NCI-H748 (cell line): ENCODE data around the gene FJX1.
"Not testable (repeated sequence)": the region's sequence is repeated elsewhere in the genome, so short reads cannot be mapped to it uniquely, and the experiment has no call there.

Experiments used
- DNase-seq: peaks from one replicate; lab custom pipeline; 2025; ENCODE audit not compliant: unreplicated experiment; lab: John Stamatoyannopoulos, UW

The FJX1 gene

GRCh38 chr11:35631891-35632290, 13.6 kb downstream of the FJX1 start:
- no peak for DNase-seq

GRCh38 chr11:35632301-35632700, 14.0 kb downstream of the FJX1 start:
- DNase-seq, result no peak

GRCh38 chr11:35633827-35634423, 15.7 kb downstream of the FJX1 start:
- DNase-seq, result no peak

GRCh38 chr11:35635933-35636332, 17.7 kb downstream of the FJX1 start:
- DNase-seq, result no peak

GRCh38 chr11:35639591-35640179, 21.4 kb downstream of the FJX1 start:
- DNase-seq, result peak; percentile 87

GRCh38 chr11:35641171-35641897, 23.1 kb downstream of the FJX1 start:
- no peak for DNase-seq

GRCh38 chr11:35641964-35642363, 23.7 kb downstream of the FJX1 start:
- no peak for DNase-seq

GRCh38 chr11:35647421-35648093, 29.3 kb downstream of the FJX1 start:
- peak; percentile 91 for DNase-seq

GRCh38 chr11:35650006-35650405, 31.7 kb downstream of the FJX1 start:
- DNase-seq, result no peak

- no peak for DNase-seq
These were observed 32.2 kb downstream of the FJX1 start for GRCh38 chr11:35650467-35650866.

- DNase-seq, result no peak
These were observed 33.0 kb downstream of the FJX1 start for GRCh38 chr11:35651263-35651662.

GRCh38 chr11:35652786-35653185, 34.5 kb downstream of the FJX1 start:
- DNase-seq, result not testable (repeated sequence)

GRCh38 chr11:35654711-35655110, 36.5 kb downstream of the FJX1 start:
- peak; percentile 76 for DNase-seq

GRCh38 chr11:35655254-35655653, 37.0 kb downstream of the FJX1 start:
- DNase-seq, result no peak

- DNase-seq, result no peak
These were observed 37.6 kb downstream of the FJX1 start for GRCh38 chr11:35655856-35656255.

- no peak for DNase-seq
These were observed 40.0 kb downstream of the FJX1 start for GRCh38 chr11:35658020-35658948.

- peak; percentile 32 for DNase-seq
These were observed 43.3 kb downstream of the FJX1 start for GRCh38 chr11:35661534-35661933.

GRCh38 chr11:35662061-35662648, 43.9 kb downstream of the FJX1 start:
- DNase-seq, result peak; percentile 94

GRCh38 chr11:35662649-35663407, 44.6 kb downstream of the FJX1 start, which contains the start of gene TRIM44:
TSS of gene TRIM44 (plus strand) at chr11:35662775. CDS start at chr11:35663112, 337 bp downstream.
- peak; percentile 94 for DNase-seq

- DNase-seq, result no peak
These were observed 45.1 kb downstream of the FJX1 start for GRCh38 chr11:35663408-35663702.
